ENCODE results near the gene SLC7A6OS. TPM values are rescaled to one million over a fixed set of nuclear protein-coding genes. Genes with fewer than 3 reads are reported as not detected.

Gene SLC7A6OS
- total and polyA plus RNA-seq, 10 of the 15 experiments (the other 5 are each of a cell fraction or from before 2014, with no cell fraction given) = 2.9 to 27.4 (median 16.9) TPM

DNA sequence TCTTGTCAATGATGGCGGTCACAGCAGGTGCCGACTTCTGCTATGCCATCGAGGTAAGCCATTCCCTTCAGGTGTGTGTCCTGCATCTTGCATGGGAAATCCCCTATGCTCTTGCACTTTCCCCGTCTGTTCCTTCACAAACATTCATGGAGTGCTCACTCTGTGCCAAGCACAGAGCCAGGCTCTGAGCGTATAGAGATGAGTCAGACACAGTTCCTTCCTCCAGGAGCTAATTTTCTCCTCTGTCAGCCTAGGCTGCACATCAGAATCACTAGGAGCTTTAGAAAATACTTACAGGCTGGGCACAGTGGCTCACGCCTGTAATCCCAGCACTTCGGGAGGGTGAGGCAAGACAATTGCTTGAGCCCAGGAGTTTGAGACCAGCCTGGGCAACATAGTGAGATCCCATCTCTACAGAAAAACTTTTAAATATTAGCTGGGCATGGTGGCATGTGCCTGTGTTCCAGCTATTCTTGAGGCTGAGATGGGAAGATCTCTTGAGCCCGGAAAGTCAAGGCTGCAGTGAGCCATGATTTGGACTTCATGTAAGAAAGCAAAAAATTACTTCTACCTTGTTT lies 14.1 kb upstream of the SLC7A6OS start:
- no peak for FAIRE-seq
- 98% methylated on average over 8 of the region's 8 CpGs for WGBS (ENCODE audit: insufficient coverage, insufficient replicate concordance, low lambda C conversion rate, missing lambda C conversion rate)
- peaks cover 6 to 26% of the 10 kb centered on the region in 2 experiments for H3K36me3 ChIP-seq (ENCODE audit: control insufficient read depth in 2 of 2, insufficient read depth in 2 of 2, low read length in 1 of 2)
- ChIA-PET POLR2A (interaction anchor here (0.5 kb wide), 1 partner anchor 1297 kb away, joined by 3 read pairs; no protein-coding TSS in a partner anchor), RAD21 (ENCODE audit: unreplicated experiment) (interaction anchor here (15.5 kb wide), 1 partner anchor 63 kb away, joined by 399 read pairs; the partner anchor contains the start of gene SLC7A6), CTCF (interaction anchor here (0.8 to 21.7 kb wide), 2 partner anchors 35 to 64 kb away, joined by 3 to 747 read pairs; partner anchors contain the start of gene SLC7A6), SMC1A (ENCODE audit: uncharacterized antibody, unreplicated experiment) (interaction anchor here (0.5 to 7.2 kb wide), 4 partner anchors 17 to 67 kb away, joined by 3 to 85 read pairs (median 16); partner anchors contain the start of gene SLC7A6)
- TF ChIP-seq RAD51 (IDR thresholded peaks at IDR 0.05) (no peak), ZSCAN29 (IDR thresholded peaks at IDR 0.05) (no peak), YY1 (IDR thresholded peaks at IDR 0.05; ENCODE audit: low read depth, low read length) (no peak), ZNF622 (IDR thresholded peaks at IDR 0.05) (no peak), KAT2A (conservative IDR thresholded peaks at IDR 0.05; ENCODE audit: control insufficient read depth, low read depth, low read length) (no peak), EP300 (IDR thresholded peaks at IDR 0.05; ENCODE audit: borderline replicate concordance in 1 of 2, control insufficient read depth in 1 of 2, low read depth in 2 of 2, low read length in 2 of 2) (no peak), CREM (IDR thresholded peaks at IDR 0.05; ENCODE audit: low read depth) (no peak), SMAD5 (IDR thresholded peaks at IDR 0.05; ENCODE audit: low read depth) (no peak), MEF2B (IDR thresholded peaks at IDR 0.05; ENCODE audit: partially characterized antibody, poor library complexity, severe bottlenecking) (no peak)
- TF ChIP-seq, protein P1, sequence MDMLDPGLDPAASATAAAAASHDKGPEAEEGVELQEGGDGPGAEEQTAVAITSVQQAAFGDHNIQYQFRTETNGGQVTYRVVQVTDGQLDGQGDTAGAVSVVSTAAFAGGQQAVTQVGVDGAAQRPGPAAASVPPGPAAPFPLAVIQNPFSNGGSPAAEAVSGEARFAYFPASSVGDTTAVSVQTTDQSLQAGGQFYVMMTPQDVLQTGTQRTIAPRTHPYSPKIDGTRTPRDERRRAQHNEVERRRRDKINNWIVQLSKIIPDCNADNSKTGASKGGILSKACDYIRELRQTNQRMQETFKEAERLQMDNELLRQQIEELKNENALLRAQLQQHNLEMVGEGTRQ (IDR thresholded peaks at IDR 0.05; ENCODE audit: borderline replicate concordance, low read depth, low read length) = no peak
- TF ChIP-seq, protein P2, sequence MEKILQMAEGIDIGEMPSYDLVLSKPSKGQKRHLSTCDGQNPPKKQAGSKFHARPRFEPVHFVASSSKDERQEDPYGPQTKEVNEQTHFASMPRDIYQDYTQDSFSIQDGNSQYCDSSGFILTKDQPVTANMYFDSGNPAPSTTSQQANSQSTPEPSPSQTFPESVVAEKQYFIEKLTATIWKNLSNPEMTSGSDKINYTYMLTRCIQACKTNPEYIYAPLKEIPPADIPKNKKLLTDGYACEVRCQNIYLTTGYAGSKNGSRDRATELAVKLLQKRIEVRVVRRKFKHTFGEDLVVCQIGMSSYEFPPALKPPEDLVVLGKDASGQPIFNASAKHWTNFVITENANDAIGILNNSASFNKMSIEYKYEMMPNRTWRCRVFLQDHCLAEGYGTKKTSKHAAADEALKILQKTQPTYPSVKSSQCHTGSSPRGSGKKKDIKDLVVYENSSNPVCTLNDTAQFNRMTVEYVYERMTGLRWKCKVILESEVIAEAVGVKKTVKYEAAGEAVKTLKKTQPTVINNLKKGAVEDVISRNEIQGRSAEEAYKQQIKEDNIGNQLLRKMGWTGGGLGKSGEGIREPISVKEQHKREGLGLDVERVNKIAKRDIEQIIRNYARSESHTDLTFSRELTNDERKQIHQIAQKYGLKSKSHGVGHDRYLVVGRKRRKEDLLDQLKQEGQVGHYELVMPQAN (conservative IDR thresholded peaks at IDR 0.05) = no peak
- TF ChIP-seq, protein P3, sequence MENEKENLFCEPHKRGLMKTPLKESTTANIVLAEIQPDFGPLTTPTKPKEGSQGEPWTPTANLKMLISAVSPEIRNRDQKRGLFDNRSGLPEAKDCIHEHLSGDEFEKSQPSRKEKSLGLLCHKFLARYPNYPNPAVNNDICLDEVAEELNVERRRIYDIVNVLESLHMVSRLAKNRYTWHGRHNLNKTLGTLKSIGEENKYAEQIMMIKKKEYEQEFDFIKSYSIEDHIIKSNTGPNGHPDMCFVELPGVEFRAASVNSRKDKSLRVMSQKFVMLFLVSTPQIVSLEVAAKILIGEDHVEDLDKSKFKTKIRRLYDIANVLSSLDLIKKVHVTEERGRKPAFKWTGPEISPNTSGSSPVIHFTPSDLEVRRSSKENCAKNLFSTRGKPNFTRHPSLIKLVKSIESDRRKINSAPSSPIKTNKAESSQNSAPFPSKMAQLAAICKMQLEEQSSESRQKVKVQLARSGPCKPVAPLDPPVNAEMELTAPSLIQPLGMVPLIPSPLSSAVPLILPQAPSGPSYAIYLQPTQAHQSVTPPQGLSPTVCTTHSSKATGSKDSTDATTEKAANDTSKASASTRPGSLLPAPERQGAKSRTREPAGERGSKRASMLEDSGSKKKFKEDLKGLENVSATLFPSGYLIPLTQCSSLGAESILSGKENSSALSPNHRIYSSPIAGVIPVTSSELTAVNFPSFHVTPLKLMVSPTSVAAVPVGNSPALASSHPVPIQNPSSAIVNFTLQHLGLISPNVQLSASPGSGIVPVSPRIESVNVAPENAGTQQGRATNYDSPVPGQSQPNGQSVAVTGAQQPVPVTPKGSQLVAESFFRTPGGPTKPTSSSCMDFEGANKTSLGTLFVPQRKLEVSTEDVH (IDR thresholded peaks at IDR 0.05; ENCODE audit: low read depth, partially characterized antibody) = no peak
- TF ChIP-seq, protein P4, sequence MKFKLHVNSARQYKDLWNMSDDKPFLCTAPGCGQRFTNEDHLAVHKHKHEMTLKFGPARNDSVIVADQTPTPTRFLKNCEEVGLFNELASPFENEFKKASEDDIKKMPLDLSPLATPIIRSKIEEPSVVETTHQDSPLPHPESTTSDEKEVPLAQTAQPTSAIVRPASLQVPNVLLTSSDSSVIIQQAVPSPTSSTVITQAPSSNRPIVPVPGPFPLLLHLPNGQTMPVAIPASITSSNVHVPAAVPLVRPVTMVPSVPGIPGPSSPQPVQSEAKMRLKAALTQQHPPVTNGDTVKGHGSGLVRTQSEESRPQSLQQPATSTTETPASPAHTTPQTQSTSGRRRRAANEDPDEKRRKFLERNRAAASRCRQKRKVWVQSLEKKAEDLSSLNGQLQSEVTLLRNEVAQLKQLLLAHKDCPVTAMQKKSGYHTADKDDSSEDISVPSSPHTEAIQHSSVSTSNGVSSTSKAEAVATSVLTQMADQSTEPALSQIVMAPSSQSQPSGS (IDR thresholded peaks at IDR 0.05; ENCODE audit: low read length) = no peak
- TF ChIP-seq, protein P5, sequence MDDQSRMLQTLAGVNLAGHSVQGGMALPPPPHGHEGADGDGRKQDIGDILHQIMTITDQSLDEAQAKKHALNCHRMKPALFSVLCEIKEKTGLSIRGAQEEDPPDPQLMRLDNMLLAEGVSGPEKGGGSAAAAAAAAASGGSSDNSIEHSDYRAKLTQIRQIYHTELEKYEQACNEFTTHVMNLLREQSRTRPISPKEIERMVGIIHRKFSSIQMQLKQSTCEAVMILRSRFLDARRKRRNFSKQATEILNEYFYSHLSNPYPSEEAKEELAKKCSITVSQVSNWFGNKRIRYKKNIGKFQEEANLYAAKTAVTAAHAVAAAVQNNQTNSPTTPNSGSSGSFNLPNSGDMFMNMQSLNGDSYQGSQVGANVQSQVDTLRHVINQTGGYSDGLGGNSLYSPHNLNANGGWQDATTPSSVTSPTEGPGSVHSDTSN (IDR thresholded peaks at IDR 0.05; ENCODE audit: insufficient replicate concordance, low read depth, low read length) = no peak
- no peak overlapping the region for H2AFZ ChIP-seq (ENCODE audit: control insufficient read depth, low read depth, low read length)
- in situ Hi-C loops (cut with MboI) (loop anchor here (5.0 kb wide), 1 partner anchor 68 kb away; no protein-coding TSS in a partner anchor), intact Hi-C loops (cut with micrococcal nuclease; ENCODE audit: unreplicated experiment) (no loop called here)
- no TSS peak for BruUV-seq (replicated peaks)
- no peak overlapping the region for H3K4me3 ChIP-seq
- no peak overlapping the region for H3K27ac ChIP-seq (ENCODE audit: control insufficient read depth, insufficient read depth)
- no peak for DNase-seq (ENCODE audit: low read depth, low spot score)
- H3K27me3 ChIP-seq (replicated peaks in 1 of 2; ENCODE audit: control insufficient read depth in 2 of 2, insufficient read depth in 2 of 2, low read length in 1 of 2) = no peaks in the 10 kb centered on the region
- H3K9me3 ChIP-seq (replicated peaks; ENCODE audit: control insufficient read depth, insufficient read depth, low read length) = no peaks in the 10 kb centered on the region
- H4K20me1 ChIP-seq (ENCODE audit: control insufficient read depth, insufficient read depth) = no peaks in the 10 kb centered on the region
- no peaks in the 10 kb centered on the region; the same call in 1 of the 2 replicates for H3K79me2 ChIP-seq (ENCODE audit: control insufficient read depth, insufficient read depth, low read length)
- peaks cover 14% of the 10 kb centered on the region for H3K4me1 ChIP-seq (ENCODE audit: control insufficient read depth, insufficient read depth, low read length)
- ATAC-seq = no peak
- H3K4me2 ChIP-seq (ENCODE audit: control insufficient read depth, insufficient read depth) = no peak overlapping the region
- no peak overlapping the region for H3K9ac ChIP-seq (ENCODE audit: control insufficient read depth, insufficient read depth, low read length)
